ENCODE measurements around the gene DRD4.

DRD4 gene

DNA sequence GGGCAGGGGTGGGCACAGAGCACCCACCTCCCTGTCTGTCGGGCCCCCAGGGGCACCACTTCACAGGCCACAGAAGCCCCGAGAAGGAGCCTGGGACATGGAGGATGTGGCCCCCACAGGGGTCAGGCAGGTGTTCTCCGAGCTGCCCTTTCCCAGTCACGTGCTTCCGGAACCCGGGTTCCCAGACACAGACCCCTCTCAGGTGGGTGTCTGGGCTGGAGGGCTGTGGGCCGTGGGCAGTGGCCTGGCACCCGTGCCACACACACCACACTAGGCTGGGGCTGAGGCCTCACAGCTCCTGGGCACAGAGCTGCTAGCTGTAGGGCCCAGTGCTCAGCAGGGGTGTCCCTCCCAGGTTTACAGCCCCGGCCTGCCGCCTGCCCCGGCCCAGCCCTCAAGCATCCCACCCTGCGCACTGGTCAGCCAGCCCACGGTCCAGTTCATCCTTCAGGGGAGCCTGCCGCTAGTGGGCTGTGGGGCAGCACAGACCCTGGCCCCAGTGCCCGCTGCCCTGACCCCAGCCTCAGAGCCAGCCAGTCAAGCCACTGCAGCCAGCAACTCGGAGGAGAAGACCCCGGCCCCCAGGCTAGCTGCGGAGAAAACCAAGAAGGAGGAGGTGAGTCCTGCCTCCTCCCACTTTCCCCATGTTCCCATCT lies 26.8 kb upstream of the DRD4 start:
- no peak for DNase-seq (ENCODE audit: low read depth)

- DNase-seq (ENCODE audit: low read depth) = no peak
These were observed 25.8 kb upstream of the DRD4 start for GRCh38 chr11:611001-611996.

DNA sequence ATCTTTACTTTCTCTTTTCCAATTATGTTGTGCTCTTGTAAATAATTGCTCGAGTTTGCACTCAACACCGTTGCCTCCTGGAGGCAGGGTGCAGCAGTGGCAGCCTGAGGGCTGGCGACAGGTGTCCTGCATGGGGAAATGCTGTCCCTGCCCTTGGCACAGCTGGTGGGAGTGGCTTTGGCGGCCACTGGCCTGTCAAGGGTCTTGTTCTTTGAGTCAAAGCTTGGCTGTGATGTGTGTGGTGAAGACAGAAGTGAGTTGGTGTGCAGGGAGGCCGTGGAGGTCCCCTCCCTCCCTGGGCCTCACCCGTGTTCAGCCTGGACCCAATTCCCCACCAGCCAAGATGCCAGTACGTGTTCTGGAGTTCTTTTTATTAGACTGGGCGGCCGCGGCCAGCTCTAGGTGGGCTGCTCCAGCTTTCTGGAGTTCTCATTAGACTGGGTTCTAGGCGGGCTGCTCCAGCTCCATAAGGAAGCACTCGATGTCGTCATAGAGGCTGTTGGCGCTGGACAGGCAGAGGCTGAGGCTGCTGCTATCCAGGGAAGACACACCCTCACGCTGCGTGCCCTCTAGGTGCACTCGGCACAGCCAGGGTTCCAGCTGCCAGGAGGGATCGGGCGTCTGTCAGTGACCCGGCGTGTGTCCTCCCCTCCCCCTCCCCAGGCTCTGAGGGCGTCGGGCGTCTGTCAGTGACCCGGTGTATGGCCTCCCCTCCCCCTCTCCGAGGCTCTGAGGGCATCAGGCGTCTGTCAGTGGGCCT lies 24.7 kb upstream of the DRD4 start:
- DNase-seq (ENCODE audit: low read depth) = peak; percentile 24

DNA sequence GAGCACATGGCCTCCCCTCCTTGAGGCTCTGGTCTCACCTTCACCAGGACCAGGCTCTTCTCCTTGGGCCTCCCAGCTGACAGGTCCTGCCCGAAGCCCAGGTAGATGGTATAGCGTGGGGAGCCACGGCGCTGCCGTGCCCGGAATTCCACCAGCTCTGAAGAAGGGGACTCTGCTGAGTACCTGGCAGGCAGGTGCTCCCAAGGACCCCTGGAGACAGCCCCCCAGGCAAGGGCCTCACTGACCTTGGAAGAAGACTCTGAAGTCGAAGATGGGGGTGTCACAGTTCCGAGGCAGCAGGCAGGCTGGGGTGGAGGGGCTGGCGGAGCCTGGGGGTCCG lies 24.1 kb upstream of the DRD4 start:
- no peak for DNase-seq (ENCODE audit: low read depth)

DNA sequence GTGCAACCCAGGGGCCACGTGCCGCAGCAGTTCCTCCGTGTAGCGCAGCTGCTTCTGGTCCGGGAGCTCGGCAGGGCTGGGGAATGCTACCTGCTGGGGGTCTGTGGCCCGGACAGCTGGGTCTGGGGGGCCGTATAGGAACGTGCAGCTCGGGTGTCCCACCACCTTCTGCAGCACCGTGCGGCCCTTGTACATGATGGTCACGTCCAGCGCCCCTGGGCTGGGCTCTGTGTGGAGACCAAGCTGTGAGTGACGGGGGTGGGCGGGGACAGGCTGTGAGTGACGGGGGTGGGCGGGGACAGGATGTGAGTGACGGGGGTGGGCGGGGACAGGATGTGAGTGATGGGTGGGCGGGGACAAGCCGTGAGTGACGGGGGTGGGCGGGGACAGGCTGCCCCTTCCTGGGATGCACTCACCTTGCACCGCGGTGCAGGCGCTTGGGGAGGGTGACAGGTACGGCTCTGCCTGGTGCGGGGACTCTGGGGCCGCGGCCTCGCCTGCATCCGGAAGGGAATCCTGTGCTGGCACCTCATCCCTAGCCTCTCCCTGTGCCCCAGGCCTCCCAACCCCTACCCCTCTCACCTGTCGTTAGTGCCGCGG lies 23.6 kb upstream of the DRD4 start:
- DNase-seq (ENCODE audit: low read depth) = peak; percentile 26

DNA sequence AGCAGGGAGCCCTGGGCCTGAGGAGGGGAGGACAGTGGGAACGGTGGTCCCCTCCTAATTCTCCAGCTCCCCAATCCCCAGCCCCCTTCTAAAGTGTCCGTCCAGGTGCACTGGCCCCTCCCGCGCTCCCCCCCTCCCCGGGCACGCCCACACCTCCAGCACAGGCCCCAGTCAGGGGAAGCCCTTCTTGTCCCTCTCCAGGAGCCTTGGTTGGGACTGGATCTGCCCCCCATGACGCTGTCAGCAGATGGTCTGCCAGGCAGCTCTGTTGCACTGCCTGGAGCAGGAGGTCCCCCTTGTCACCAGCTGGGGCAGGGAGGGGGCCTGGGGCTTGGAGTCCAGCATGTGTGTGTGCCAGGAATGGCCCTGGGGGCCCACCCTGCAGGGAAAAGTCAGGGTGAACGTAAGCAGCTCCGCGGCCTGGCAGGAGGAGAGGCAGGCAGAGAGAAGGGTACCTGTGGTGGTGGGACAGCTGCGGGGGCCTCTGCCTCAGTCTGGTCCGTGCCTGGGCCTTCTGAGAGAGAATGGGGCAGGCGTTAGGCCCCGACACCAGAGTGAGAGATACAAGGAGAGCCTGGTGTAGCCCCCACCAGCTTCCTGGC lies 22.9 kb upstream of the DRD4 start:
- no peak for DNase-seq (ENCODE audit: low read depth)

- DNase-seq (ENCODE audit: low read depth) = no peak
These were observed 22.2 kb upstream of the DRD4 start for GRCh38 chr11:614623-615503.

- DNase-seq (ENCODE audit: low read depth) = peak; percentile 91
These were observed 21.4 kb upstream of the DRD4 start, which contains the start of gene IRF7 for GRCh38 chr11:615504-616319. TSS of gene IRF7 (minus strand) at chr11:615950. CDS start at chr11:615364, 586 bp downstream.

GRCh38 chr11:616320-617198 lies 20.5 kb upstream of the DRD4 start:
- DNase-seq (ENCODE audit: low read depth) = no peak

DNA sequence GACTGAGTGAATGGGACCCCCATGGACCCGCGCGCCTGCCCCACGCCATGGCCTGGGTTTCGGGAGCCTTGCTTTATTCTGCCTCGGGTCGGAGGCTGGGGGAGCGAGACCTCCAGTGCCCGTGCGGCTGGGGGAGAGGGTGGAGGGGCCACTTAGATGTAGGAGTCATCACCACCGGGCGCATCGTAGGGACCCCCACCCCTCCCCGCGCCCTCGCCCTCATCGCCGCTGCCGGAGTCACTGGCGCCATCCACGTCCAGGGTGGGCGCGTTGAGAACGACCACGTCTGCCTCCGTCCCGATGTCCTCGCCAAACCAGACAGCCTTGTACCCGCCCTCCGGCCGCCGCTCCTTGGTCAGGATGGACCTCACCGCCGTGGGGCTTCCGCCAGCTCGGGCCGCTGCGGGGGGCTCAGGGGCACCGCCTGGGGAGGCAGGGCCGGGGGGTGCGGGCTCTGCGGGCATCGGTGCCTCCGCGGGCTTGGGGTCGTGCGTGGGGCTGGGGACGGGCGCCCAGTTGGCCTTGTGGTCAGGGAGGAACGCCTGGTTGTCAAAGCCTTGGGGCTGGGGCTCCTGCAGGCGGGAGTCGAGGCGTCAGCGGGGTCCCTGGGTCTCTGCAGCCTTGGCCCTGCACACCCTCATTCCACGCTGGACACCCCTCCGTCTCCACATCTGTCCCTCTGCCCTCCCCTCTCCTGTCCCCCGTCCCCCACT lies 19.7 kb upstream of the DRD4 start:
- no peak for DNase-seq (ENCODE audit: low read depth)

- no peak for DNase-seq (ENCODE audit: low read depth)
These were observed 19.0 kb upstream of the DRD4 start for GRCh38 chr11:617912-618682.

- DNase-seq (ENCODE audit: low read depth) = no peak
These were observed 18.0 kb upstream of the DRD4 start for GRCh38 chr11:618856-619627.

- no peak for DNase-seq (ENCODE audit: low read depth)
These were observed 17.4 kb upstream of the DRD4 start for GRCh38 chr11:619628-620050.

DNA sequence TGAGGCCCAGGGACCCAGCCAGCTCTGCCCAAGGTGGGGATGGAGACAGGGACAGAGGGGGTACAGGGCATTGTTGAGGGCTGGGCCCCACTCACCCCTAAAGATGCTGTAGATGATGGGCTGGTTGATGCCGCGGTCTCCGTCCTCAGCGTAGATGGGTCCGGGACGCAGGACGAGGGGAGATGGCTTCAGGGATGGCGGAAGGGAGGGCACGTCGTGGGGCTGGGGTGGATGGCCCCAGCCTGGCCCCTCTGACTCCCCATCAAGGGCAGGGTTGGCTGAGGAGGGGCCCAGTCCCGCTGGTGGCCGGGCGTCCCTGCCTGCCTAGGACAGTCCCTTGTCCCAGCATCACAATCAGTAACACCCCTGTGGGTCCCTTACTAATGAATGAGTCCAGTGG lies 16.9 kb upstream of the DRD4 start:
- DNase-seq (ENCODE audit: low read depth) = no peak

GRCh38 chr11:620935-621814 lies 15.9 kb upstream of the DRD4 start:
- DNase-seq (ENCODE audit: low read depth) = no peak

DNA sequence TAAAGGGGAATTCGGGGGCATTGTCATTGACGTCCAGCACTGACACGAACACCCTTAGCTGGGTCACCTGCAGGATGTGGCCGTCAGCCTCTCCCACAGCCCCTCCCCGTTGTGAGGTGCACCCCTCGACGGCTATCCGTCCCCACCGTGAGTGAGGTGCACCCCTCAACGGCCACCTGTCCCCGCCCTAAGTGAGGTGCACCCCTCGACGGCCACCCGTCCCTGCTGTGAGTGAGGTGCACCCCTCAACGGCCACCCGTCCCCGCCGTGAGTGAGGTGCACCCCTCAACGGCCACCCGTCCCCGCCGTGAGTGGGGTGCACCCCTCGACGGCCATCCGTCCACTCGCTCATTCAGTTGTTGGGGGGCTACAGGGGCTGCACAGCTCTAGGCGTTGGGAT lies 15.2 kb upstream of the DRD4 start:
- no peak for DNase-seq (ENCODE audit: low read depth)
